NB4 (cell line): ENCODE measurements around the gene MMAA.

Experiments used
- POLR2A ChIP-seq: IDR thresholded peaks from 2 replicates; pipeline ENCODE4 v1.6.1; 2011; ENCODE audit warnings: mild to moderate bottlenecking; ENCODE audit not compliant: insufficient read length; ENCODE audit errors: extremely low read depth
- TF ChIP-seq, protein P1 (sequence below): IDR thresholded peaks from one replicate; pipeline ENCODE4 v1.5.1; 2012; ENCODE audit warnings: low read depth, low read length
- TF ChIP-seq, protein P2 (sequence below): IDR thresholded peaks from 2 replicates; pipeline ENCODE4 v1.6.1; 2011; ENCODE audit warnings: low read depth, low read length

DNA sequence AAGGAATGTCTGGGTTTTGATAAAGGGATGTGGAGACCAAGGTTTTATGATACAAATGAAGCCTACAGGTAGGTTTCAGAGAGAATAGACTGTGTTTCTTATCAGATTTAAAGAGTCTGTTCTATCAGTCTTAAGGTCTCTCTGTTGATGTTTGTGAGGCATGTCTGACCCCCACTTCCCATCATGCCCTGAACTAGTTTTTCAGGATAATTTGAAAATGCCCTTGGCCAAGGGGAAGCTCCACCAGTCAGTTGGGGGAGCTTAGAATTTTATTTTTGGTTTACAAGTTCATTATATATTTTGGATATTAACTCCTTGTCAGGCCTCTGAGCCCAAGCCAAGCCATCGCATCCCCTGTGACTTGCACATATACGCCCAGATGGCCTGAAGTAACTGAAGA is 79.3 kb downstream of the MMAA start:
- TF ChIP-seq, protein P1, sequence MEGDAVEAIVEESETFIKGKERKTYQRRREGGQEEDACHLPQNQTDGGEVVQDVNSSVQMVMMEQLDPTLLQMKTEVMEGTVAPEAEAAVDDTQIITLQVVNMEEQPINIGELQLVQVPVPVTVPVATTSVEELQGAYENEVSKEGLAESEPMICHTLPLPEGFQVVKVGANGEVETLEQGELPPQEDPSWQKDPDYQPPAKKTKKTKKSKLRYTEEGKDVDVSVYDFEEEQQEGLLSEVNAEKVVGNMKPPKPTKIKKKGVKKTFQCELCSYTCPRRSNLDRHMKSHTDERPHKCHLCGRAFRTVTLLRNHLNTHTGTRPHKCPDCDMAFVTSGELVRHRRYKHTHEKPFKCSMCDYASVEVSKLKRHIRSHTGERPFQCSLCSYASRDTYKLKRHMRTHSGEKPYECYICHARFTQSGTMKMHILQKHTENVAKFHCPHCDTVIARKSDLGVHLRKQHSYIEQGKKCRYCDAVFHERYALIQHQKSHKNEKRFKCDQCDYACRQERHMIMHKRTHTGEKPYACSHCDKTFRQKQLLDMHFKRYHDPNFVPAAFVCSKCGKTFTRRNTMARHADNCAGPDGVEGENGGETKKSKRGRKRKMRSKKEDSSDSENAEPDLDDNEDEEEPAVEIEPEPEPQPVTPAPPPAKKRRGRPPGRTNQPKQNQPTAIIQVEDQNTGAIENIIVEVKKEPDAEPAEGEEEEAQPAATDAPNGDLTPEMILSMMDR: no peak
- TF ChIP-seq POLR2A: no peak
- TF ChIP-seq, protein P2, sequence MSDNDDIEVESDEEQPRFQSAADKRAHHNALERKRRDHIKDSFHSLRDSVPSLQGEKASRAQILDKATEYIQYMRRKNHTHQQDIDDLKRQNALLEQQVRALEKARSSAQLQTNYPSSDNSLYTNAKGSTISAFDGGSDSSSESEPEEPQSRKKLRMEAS: no peak
